Transverse colon (tissue), 4 donors: ENCODE data around the gene GRK3.

Source experiments
- CTCF ChIP-seq, 5 experiments: fragments of 200-600 bp in 3 of 5; fragments of 450-650 bp in 2 of 5; sonication (generic) in 3 of 5; IDR thresholded peaks; 1 replicate in 2 of 5; 2 replicates in 3 of 5; pipeline ENCODE4 v1.5.1; 2016 to 2017; ENCODE audit warnings: antibody characterized with exemption in 5 of 5, inconsistent platforms in 3 of 5, mild to moderate bottlenecking in 2 of 5, moderate library complexity in 1 of 5
- EP300 ChIP-seq: sonication (generic); formaldehyde crosslinking; IDR thresholded peaks from one replicate; pipeline ENCODE4 v1.6.1; 2017; ENCODE audit warnings: antibody characterized with exemption, low read depth
- POLR2A ChIP-seq: fragments of 450-650 bp; IDR thresholded peaks from one replicate; pipeline ENCODE4 v1.6.1; 2016; ENCODE audit warnings: antibody characterized with exemption, mild to moderate bottlenecking, moderate library complexity
- POLR2AphosphoS5 ChIP-seq, 3 donors: sonication (generic); formaldehyde crosslinking; IDR thresholded peaks; one replicate each; pipeline ENCODE4 v1.6.1; 2016; ENCODE audit warnings: antibody characterized with exemption in 3 of 3

- TF ChIP-seq CTCF (IDR thresholded peaks at IDR 0.05) (no peak), POLR2A (no peak), POLR2AphosphoS5 (IDR thresholded peaks at IDR 0.05) (no peak), EP300 (no peak)
Measured at GRCh38 chr22:25760848-25761595, 196.5 kb downstream of the GRK3 start.
